GM19023 (cell line): ENCODE data around the gene EGFR.
"Not testable (repeated sequence)": the region's sequence is repeated elsewhere in the genome, so short reads cannot be mapped to it uniquely, and the experiment has no call there.

Experiments used
- ATAC-seq: cut with Tn5 transposase; IDR thresholded peaks from one replicate; pipeline ENCODE4 v1.9.1; 2021; ENCODE audit warnings: mild to moderate bottlenecking, moderate library complexity; ENCODE audit not compliant: unreplicated experiment

Gene EGFR

GRCh38 chr7:55164527-55164926 lies 145.7 kb downstream of the EGFR start:
- ATAC-seq = no peak

GRCh38 chr7:55165176-55165861 lies 146.5 kb downstream of the EGFR start:
- no peak for ATAC-seq

GRCh38 chr7:55167296-55167695 lies 148.5 kb downstream of the EGFR start:
- not testable (repeated sequence) for ATAC-seq

GRCh38 chr7:55170335-55171069 lies 151.7 kb downstream of the EGFR start:
- ATAC-seq = no peak

- ATAC-seq = no peak
Measured at GRCh38 chr7:55171157-55171556, 152.3 kb downstream of the EGFR start.

GRCh38 chr7:55172161-55172560 lies 153.3 kb downstream of the EGFR start:
- no peak for ATAC-seq

- no peak for ATAC-seq
Measured at GRCh38 chr7:55172881-55173609, 154.2 kb downstream of the EGFR start.

- ATAC-seq = no peak
Measured at GRCh38 chr7:55173671-55174070, 154.9 kb downstream of the EGFR start.

GRCh38 chr7:55174456-55174855 lies 155.6 kb downstream of the EGFR start:
- ATAC-seq = no peak

- no peak for ATAC-seq
Measured at GRCh38 chr7:55174856-55175255, 156.0 kb downstream of the EGFR start.

- ATAC-seq = no peak
Measured at GRCh38 chr7:55177068-55177530, 158.3 kb downstream of the EGFR start.

- ATAC-seq = no peak
Measured at GRCh38 chr7:55177589-55178261, 158.9 kb downstream of the EGFR start.

GRCh38 chr7:55178292-55178862 lies 159.6 kb downstream of the EGFR start:
- no peak for ATAC-seq

- ATAC-seq = no peak
Measured at GRCh38 chr7:55178863-55179773, 160.3 kb downstream of the EGFR start.

GRCh38 chr7:55179931-55180682 lies 161.3 kb downstream of the EGFR start:
- no peak for ATAC-seq

- ATAC-seq = no peak
Measured at GRCh38 chr7:55180963-55181542, 162.2 kb downstream of the EGFR start.

GRCh38 chr7:55181762-55182161 lies 162.9 kb downstream of the EGFR start:
- no peak for ATAC-seq

- no peak for ATAC-seq
Measured at GRCh38 chr7:55183897-55184296, 165.1 kb downstream of the EGFR start.

GRCh38 chr7:55185321-55185802 lies 166.5 kb downstream of the EGFR start:
- no peak for ATAC-seq
